IPS-20b (cell line): ENCODE data around the gene MORN1.

Experiments used
- H3K27ac ChIP-seq: one replicate; pipeline ENCODE4 v1.5.1; 2013; ENCODE audit warnings: low read length
- H3K27me3 ChIP-seq: 2 replicates; pipeline ENCODE4 v1.6.1; 2013; ENCODE audit warnings: mild to moderate bottlenecking, low read length, inconsistent platforms; ENCODE audit not compliant: insufficient read depth
- H3K36me3 ChIP-seq: 2 replicates; pipeline ENCODE4 v1.6.1; 2013; ENCODE audit warnings: low read depth, mild to moderate bottlenecking, inconsistent platforms, low read length, moderate library complexity; ENCODE audit not compliant: insufficient read depth
- H3K4me1 ChIP-seq: 2 replicates; pipeline ENCODE4 v1.6.1; 2013; ENCODE audit warnings: mild to moderate bottlenecking, control low read depth, inconsistent platforms, low read length, moderate library complexity; ENCODE audit not compliant: insufficient read depth
- H3K4me3 ChIP-seq: 2 replicates; pipeline ENCODE4 v1.5.1; 2013; ENCODE audit warnings: mild to moderate bottlenecking, low read length, inconsistent platforms
- H3K9ac ChIP-seq: 2 replicates; pipeline ENCODE4 v1.6.1; 2013; ENCODE audit warnings: low read depth, mild to moderate bottlenecking, inconsistent platforms, low read length, moderate library complexity
- H3K9me3 ChIP-seq: 2 replicates; pipeline ENCODE4 v1.6.1; 2013; ENCODE audit warnings: mild to moderate bottlenecking, low read depth, low read length, inconsistent platforms; ENCODE audit not compliant: insufficient read depth

The MORN1 gene

DNA sequence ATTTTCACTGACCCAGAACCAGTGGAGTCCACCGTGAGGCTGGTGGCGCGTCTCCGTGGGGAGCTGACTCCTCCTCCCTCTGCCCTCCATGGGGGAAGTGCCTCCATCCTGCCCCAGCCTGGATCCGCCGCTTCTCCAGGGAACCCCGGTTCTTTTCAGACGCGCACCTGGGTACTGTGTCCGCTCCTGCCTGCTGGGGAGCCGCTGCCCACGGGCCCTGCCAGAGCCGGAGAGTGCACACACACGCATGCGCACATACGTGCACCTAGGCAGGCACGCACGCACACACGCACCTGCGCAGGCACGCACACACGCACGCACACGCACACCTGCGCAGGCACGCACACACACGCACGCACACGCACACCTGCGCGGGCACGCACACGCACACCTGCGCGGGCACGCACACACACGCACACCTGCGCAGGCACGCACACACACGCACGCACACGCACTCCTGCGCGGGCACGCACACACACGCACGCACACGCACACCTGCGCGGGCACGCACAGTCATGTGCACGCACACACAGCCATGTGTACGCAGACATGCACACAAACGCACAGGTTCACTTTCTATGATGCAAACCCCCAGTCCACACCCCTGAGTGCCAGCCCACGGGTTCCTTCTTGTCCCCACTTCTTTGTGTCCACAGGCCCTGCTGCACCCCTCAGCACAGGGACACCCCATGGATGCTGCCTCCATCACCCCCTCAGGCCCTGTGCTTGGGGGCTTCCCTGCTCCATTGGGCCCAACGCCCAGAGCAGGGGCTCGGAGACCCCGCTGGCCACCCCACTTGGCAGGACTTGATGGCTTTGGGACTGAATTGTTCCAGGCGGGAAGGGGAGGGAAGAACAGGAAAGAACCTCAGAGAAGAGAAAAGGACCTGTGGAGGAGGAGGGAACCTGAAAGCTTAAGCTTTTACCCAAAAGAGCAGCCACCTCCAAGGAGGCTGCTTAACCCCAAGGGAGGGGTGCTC, 42.7 kb downstream of the MORN1 start:
- H3K27ac ChIP-seq, result no peak overlapping the region
- no peak overlapping the region for H3K4me3 ChIP-seq
- H3K9ac ChIP-seq, result no peak overlapping the region
- H3K27me3 ChIP-seq, result no peaks in the 10 kb centered on the region
- no peaks in the 10 kb centered on the region for H3K36me3 ChIP-seq
- no peaks in the 10 kb centered on the region for H3K4me1 ChIP-seq
- no peaks in the 10 kb centered on the region for H3K9me3 ChIP-seq

DNA sequence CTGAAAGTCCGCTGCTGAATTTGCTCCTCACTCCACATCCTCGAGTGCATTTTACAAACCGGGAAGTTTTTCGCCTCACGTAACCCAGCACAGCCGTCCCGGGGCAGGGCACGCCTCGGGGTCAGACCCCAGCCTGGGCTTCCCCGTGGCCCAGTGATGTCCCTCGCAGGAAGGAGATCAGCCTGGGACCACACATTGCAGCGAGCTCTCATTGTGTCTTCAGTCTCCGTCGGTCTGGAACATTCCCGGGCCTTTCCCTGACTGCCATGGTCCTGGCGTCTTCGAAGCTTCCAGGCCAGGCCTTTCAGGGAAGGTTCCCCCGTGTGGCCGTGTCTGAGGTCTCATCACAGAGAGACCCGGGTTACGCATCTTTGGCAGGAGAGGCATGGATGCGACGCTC, 43.5 kb downstream of the MORN1 start:
- Histone ChIP-seq H3K4me3 (no peak overlapping the region), H3K36me3 (no peaks in the 10 kb centered on the region), H3K9me3 (no peaks in the 10 kb centered on the region), H3K9ac (no peak overlapping the region), H3K27me3 (no peaks in the 10 kb centered on the region), H3K4me1 (no peaks in the 10 kb centered on the region), H3K27ac (no peak overlapping the region)

DNA sequence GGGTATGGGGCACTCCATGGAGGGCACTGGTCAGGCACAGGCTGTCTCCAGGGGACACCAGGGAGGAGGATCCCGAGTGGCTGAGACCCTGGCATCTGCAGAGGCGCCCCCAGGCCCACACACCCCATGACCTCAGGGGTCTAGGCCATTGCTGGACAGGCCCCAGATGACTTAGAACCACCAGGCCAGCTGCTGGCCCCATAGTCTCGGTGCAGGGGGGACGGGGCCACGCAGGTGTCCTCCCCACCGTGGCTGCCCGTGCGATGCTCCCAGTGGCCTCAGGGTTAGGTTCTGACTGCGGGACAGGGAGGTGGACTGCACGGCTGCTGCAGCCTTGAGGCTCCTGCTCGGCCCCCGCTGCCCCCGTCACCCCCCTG, 44.0 kb downstream of the MORN1 start:
- H3K27ac ChIP-seq, result no peak overlapping the region
- no peaks in the 10 kb centered on the region for H3K9me3 ChIP-seq
- no peaks in the 10 kb centered on the region for H3K4me1 ChIP-seq
- no peak overlapping the region for H3K9ac ChIP-seq
- H3K4me3 ChIP-seq, result no peak overlapping the region
- H3K36me3 ChIP-seq, result no peaks in the 10 kb centered on the region
- H3K27me3 ChIP-seq, result no peaks in the 10 kb centered on the region

DNA sequence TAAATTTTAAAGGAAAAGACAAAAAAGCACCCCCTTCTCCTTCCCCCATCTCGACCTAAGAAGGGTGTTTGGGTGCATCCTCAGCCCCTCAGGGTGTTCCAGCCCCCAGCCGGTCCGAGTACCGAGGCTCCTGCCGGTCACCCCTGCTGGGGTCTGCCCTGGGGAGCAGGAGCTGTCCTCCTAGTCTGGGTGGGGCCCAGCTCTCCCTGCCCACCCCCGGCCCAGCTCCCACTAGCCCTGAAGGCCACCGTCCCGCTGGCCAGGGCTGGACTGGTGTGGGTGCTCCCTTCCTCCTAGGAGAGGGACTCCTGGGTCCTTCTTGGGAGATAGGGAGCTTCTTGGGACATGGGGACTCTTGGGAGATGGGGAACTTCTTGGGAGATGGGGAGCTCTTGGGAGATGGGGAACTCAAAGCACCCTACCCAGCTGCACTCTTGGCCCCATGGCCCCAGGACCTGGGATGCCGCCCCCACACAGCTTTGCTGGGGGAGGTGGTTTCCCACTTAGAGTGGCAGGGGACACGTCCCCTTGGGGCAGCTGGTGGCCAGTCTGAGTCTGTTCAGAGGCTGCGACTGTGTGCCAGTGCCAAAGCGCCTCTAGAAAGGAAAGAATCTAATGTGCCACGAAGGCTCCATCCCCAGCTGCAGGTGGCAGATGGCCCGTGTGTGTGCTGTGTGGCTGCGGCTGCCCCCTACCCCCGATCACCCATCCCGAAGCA, 44.5 kb downstream of the MORN1 start:
- Histone ChIP-seq H3K9ac (no peak overlapping the region), H3K27ac (no peak overlapping the region), H3K9me3 (no peaks in the 10 kb centered on the region), H3K27me3 (no peaks in the 10 kb centered on the region), H3K4me3 (no peak overlapping the region), H3K36me3 (no peaks in the 10 kb centered on the region), H3K4me1 (no peaks in the 10 kb centered on the region)

DNA sequence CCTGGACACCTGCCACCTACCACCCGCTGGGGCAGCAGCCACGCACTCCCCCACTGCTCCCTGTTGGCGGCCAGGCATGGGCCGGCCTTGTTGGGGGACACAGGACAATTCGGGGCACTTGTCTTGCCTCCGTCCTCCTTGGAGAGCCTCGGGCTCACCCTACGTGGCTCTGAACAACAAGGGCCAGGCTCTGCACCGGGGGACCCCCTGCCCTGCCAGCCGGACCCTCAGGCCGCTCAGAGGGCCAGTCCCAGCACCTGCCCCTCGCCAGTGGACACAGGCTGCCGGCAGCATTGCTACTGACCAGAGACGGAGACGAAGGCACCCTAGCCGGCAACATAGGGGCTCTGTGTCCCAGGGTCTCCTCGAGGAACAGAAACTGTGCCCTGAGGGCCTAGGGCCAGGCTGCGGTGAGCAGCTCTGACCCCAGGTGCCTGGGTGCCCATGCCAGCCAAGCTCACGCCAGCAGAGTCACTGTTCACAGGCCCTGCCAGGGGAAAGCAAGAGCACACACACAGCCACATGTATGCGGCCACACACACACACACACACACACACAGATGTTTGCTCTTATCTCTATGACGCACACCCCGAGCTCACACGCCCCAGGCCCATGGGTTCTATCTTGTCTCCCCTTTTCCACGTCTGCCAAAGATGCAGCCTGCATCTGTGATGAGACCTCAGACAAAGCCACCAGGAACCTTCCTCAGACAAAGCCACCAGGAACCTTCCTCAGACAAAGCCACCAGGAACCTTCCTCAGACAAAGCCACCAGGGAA, 45.9 kb downstream of the MORN1 start:
- no peak overlapping the region for H3K9ac ChIP-seq
- H3K9me3 ChIP-seq, result no peaks in the 10 kb centered on the region
- H3K4me1 ChIP-seq, result no peaks in the 10 kb centered on the region
- H3K27ac ChIP-seq, result no peak overlapping the region
- H3K27me3 ChIP-seq, result no peaks in the 10 kb centered on the region
- no peak overlapping the region for H3K4me3 ChIP-seq
- no peaks in the 10 kb centered on the region for H3K36me3 ChIP-seq

DNA sequence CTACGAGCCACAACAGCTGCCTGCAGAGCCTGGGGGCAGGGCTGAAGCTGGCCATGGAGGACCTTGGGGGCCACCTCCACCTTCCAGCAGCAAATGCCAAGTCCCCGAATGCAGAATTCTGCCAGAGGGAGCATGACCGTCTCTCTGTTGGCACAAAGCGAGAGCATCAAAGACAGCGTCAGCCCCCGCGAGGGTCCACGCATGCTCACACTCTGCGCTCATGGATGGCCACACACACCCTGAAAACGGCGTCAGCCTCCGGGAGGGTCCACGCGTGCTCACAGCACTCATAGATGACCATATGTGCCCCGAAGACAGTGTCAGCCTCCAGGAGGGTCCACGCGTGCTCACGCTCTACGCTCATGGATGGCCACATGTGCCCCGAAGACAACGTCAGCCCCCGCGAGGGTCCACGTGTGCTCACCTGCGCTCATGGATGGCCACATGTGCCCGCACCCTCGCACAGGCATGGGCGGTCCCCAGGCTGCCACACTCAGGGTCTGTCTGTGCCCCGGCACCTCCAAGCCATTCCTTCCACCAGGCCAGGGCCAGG, 46.5 kb downstream of the MORN1 start:
- Histone ChIP-seq H3K27me3 (no peaks in the 10 kb centered on the region), H3K9me3 (no peaks in the 10 kb centered on the region), H3K36me3 (no peaks in the 10 kb centered on the region), H3K4me3 (no peak overlapping the region), H3K4me1 (no peaks in the 10 kb centered on the region), H3K27ac (no peak overlapping the region), H3K9ac (no peak overlapping the region)

DNA sequence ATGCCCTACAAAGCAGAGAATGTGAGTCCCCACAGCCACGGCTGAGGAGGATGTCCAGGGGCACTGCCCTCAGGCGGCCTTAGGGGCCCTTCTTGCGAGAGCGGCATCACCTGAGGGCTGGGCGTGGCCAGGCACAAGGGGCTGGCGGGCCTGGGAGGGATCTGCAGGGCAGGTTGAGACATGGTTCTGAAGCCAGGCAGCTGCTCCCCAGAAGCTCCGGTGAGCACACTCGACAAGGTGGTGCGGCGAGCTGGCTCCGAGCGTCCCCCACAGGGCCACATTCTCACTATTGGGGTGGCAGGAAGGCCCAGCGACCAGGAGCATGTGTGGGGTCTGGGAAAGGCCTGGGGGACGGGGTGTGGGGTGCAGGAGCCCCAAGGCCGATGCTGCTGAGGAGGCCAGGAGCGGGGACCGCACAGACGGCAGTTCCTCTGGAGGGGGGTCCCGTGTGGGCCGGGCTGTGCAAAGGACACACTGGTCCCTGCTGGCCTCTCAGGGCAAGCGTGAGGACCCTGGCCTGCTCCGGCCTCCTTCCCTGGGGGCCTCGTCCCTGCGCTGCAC, 47.2 kb downstream of the MORN1 start:
- H3K27me3 ChIP-seq, result no peaks in the 10 kb centered on the region
- H3K9me3 ChIP-seq, result no peaks in the 10 kb centered on the region
- no peak overlapping the region for H3K27ac ChIP-seq
- H3K4me3 ChIP-seq, result no peak overlapping the region
- H3K4me1 ChIP-seq, result no peaks in the 10 kb centered on the region
- no peaks in the 10 kb centered on the region for H3K36me3 ChIP-seq
- no peak overlapping the region for H3K9ac ChIP-seq

DNA sequence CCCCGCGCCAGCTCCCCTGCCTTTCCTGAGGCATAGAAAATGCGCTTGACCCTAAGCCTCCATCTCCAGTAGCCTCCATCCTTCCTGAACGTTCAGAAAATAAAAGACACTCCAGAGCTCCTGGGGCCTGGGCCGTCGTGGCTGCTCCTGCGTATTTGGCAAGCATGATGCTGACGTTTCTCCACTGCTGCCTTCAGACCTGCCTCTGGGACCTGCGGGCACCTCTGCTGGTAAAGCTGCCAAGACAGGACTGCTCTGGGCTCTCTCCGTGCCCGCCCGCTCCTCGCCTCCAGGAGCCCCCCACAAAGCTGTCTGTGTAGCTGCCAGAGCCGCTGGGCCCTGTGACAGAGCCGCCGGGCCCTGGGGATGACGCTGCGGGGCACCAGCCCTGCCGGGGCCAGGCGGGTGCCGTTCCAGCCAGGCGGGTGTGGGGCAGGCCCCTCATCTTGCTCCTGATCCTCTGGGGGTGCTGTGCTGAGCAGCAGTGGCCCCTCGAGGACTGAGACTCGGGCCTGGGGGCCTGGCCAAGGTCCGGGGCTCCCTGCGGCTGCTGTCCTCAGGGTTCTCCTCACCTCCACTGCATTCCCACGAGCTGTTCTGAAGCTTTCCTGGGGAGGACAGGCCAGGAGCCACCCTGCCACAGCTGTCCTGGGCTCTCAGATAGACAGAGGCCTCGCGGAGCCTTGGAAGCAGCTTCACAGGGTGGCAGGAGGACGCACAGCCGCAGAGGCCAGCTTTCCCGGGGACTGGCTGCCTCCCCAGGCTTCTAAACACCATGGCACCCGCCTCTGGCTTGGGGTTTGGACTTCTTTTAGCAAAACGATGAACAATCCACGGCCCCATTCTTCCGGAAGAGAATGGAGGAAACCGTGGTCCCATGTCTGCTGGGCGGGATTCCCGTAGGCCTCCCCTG, 48.1 kb downstream of the MORN1 start:
- Histone ChIP-seq H3K27me3 (no peaks in the 10 kb centered on the region), H3K36me3 (no peaks in the 10 kb centered on the region), H3K9ac (no peak overlapping the region), H3K9me3 (no peaks in the 10 kb centered on the region), H3K4me3 (no peak overlapping the region), H3K4me1 (no peaks in the 10 kb centered on the region), H3K27ac (no peak overlapping the region)

DNA sequence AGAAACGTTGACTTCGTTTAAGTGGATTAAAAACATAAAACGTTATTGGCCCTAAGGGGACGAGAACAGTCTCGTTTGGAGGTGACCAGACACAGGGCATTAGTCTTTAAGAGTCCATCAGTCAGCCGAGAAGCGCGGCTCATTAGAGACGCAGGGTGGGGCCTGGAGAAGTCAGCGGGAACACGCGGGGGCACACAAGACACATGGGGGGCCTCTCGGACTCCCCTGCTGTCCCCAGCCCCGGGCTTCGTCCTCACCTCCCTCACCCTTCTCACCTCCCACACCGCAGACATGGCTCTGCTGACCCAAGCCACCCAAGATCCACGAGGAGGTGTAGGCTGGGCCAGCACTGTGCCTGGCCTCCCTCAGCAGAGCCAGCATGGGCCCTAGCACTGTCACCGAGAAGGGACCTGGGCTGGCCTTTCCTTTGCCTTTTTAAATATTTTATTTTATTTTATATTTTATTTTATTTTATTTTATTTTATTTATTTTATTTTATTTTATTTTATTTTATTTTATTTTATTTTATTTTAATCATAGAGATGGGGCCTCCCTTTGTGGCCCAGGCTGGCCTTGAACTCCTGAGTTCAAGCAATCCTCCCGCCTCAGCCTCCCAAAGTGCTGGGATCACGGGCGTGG, 48.9 kb downstream of the MORN1 start:
- H3K4me3 ChIP-seq, result no peak overlapping the region
- no peaks in the 10 kb centered on the region for H3K4me1 ChIP-seq
- H3K27ac ChIP-seq, result no peak overlapping the region
- no peaks in the 10 kb centered on the region for H3K9me3 ChIP-seq
- H3K9ac ChIP-seq, result no peak overlapping the region
- H3K27me3 ChIP-seq, result no peaks in the 10 kb centered on the region
- H3K36me3 ChIP-seq, result no peaks in the 10 kb centered on the region

DNA sequence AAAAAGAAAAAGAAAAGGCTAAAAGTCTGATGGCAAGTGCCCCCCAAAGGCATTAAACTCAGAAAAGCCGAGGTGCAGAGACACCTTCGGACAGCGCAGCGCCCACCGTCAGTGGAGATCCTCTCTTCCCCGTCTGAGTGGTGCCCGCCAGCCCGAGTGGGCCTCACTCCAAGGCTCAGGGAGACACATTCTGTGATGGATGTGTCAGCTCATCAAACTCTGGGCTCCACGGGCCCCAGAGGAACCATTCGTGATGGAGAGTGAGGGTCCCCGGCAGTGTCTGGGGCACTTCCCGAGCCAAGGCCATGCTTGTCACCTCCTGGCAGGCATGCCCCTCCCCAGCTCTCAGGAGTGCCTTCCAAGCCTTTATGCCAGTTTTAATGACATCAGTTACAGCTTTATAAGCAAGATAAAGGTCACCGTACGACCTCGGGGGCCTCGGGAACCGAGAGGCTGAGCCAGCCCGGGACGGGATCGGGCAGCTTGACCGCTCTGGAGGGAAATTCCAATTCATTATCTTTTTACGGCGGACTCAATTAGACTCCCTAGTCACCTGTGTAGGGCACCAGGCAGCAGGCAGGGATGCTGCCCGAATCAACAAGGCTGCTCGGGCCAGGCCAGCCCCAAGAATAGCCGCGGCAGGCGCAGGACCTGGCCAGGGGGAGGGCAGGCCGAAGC, 49.5 kb downstream of the MORN1 start:
- Histone ChIP-seq H3K9me3 (no peaks in the 10 kb centered on the region), H3K4me1 (no peaks in the 10 kb centered on the region), H3K4me3 (no peak overlapping the region), H3K36me3 (no peaks in the 10 kb centered on the region), H3K9ac (no peak overlapping the region), H3K27ac (no peak overlapping the region), H3K27me3 (no peaks in the 10 kb centered on the region)
